Loucy (cell line): ENCODE data around the gene SMAP2.
A peak's percentile ranks its signal among the peaks of the same experiment; 100 is the strongest.

Experiments
- H2AFZ ChIP-seq: fragments of 200-600 bp; sonication (generic); 2 replicates; pipeline ENCODE4 v1.6.0; 2016; ENCODE audit warnings: antibody characterized with exemption, mild to moderate bottlenecking, low read length, moderate library complexity
- H3F3A ChIP-seq: fragments of 200-600 bp; 2 replicates; pipeline ENCODE4 v1.6.0; 2016; ENCODE audit warnings: antibody characterized with exemption, low read depth, mild to moderate bottlenecking
- H3K27me3 ChIP-seq: fragments of 200-600 bp; sonication (generic); 2 replicates; pipeline ENCODE4 v1.6.1; 2014; ENCODE audit warnings: low read length, mild to moderate bottlenecking; ENCODE audit not compliant: insufficient read depth, poor library complexity, severe bottlenecking
- H3K36me3 ChIP-seq: fragments of 200-600 bp; sonication (generic); 2 replicates; pipeline ENCODE4 v1.6.1; 2016; ENCODE audit warnings: low read length; ENCODE audit not compliant: insufficient read depth
- H3K4me1 ChIP-seq: fragments of 200-600 bp; sonication (generic); 2 replicates; pipeline ENCODE4 v1.5.1; 2014; ENCODE audit warnings: low read length, mild to moderate bottlenecking; ENCODE audit not compliant: insufficient read depth, poor library complexity, severe bottlenecking
- H3K4me2 ChIP-seq: fragments of 200-600 bp; sonication (generic); 2 replicates; pipeline ENCODE4 v1.6.0; 2014; ENCODE audit warnings: antibody characterized with exemption, low read length, low read depth, mild to moderate bottlenecking; ENCODE audit not compliant: poor library complexity, severe bottlenecking
- H3K4me3 ChIP-seq: fragments of 200-600 bp; sonication (generic); 2 replicates; pipeline ENCODE4 v1.5.1; 2014; ENCODE audit warnings: low read length, mild to moderate bottlenecking, mixed read lengths; ENCODE audit not compliant: poor library complexity, severe bottlenecking
- H3K79me2 ChIP-seq: fragments of 200-600 bp; sonication (generic); 2 replicates; pipeline ENCODE4 v1.6.1; 2014; ENCODE audit warnings: low read length; ENCODE audit not compliant: insufficient read depth
- H3K9ac ChIP-seq: fragments of 200-600 bp; sonication (generic); 2 replicates; pipeline ENCODE4 v1.6.0; 2014; ENCODE audit warnings: mild to moderate bottlenecking, low read depth, low read length, moderate library complexity; ENCODE audit not compliant: poor library complexity, severe bottlenecking
- H3K9me2 ChIP-seq: fragments of 200-600 bp; sonication (generic); replicated peaks from 2 replicates; pipeline ENCODE4 v1.6.1; 2016; ENCODE audit warnings: low read depth, low read length, mixed read lengths
- H3K9me3 ChIP-seq: fragments of 200-600 bp; sonication (generic); 2 replicates; pipeline ENCODE4 v1.6.1; 2014; ENCODE audit warnings: mild to moderate bottlenecking, antibody characterized with exemption, low read length, low read depth; ENCODE audit not compliant: insufficient read depth
- H4K20me1 ChIP-seq: fragments of 200-600 bp; sonication (generic); 2 replicates; pipeline ENCODE4 v1.6.0; 2014; ENCODE audit warnings: antibody characterized with exemption, low read length, mild to moderate bottlenecking; ENCODE audit not compliant: insufficient read depth, poor library complexity, severe bottlenecking
- CTCF ChIP-seq: fragments of 200-600 bp; sonication (generic); conservative IDR thresholded peaks from 2 replicates; pipeline ENCODE4 v1.5.1; 2014; ENCODE audit warnings: mild to moderate bottlenecking, antibody characterized with exemption, low read length
- EZH2phosphoT487 ChIP-seq: fragments of 200-600 bp; IDR thresholded peaks from 2 replicates; pipeline ENCODE4 v1.6.1; 2018; ENCODE audit warnings: antibody characterized with exemption, mild to moderate bottlenecking, moderate library complexity, borderline replicate concordance

SMAP2 gene

DNA sequence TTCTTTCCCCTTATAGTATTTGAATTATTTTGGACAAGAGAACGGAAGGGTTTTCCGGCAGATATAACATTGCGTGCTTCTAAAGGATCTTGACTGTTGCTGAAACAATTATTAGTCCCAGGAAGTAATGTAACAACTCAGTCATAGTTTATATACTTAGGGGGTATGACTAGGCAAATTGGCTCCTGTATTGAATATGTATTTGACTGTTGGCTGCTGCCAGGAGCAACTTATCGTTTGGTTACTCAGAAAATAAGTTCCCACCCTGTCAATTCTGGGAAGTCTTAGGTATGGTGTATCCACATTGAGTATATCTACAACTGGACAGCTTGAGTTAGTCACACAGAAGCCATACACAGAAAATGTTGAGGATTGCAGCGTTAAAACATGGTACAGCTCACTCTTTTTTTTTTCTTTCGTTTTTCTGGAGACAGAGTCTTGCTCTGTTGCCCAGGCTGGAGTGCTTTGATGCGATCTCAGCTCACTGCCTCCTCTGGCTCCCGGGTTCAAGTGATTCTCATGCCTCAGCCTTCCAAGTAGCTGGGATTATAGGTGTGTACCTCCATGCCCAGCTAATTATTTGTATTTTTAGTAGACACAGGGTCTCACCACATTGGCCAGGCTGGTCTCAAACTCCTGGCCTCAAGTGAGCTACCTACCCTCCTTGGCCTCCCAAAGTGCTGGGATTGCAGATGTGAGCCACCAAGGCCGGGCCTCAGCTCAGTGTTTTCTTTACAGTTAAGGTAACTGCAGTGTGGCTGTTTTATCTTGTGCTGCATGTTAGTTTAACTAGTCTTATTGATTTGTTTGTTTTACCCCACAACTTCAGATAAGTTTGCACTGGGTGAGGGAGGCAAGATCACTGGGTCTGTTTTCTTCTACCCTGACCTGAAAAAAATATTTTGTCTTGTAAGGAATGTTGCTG, 10.2 kb downstream of the SMAP2 start:
- Histone ChIP-seq H3K9ac (peak overlapping the region; percentile 45), H3K4me3 (peak overlapping the region; percentile 36)

DNA sequence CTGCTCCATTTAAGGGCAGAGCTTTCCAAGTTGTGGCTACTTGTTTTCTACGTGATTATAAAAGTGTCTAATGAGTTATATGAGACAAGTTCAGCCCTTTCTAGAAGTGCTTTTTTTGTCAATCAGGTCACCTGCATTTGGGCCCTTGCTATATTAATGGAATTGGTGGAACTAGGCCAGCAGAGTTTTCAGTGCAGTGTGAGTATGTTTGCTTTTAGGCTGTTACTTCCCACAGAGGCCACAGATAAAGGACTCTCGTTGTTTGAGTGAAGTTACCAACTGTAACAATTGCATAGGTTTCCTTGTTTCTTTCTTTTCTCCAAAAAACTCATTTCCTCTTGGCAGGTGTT, 10.9 kb downstream of the SMAP2 start:
- no peaks in the 10 kb centered on the region for H3K9me3 ChIP-seq
- H4K20me1 ChIP-seq = no peaks in the 10 kb centered on the region
- H3K4me1 ChIP-seq = peaks cover 66% of the 10 kb centered on the region
- peak overlapping the region; percentile 45 for H3K9ac ChIP-seq
- peaks cover 76% of the 10 kb centered on the region for H3K79me2 ChIP-seq
- H3F3A ChIP-seq = peaks cover 7% of the 10 kb centered on the region; the same call in 1 of the 2 replicates
- H3K4me3 ChIP-seq = peak overlapping the region; percentile 36
- H3K36me3 ChIP-seq = peaks cover 5% of the 10 kb centered on the region; the same call in 1 of the 2 replicates
- H2AFZ ChIP-seq = no peak overlapping the region
- no peaks in the 10 kb centered on the region for H3K9me2 ChIP-seq
- TF ChIP-seq EZH2phosphoT487 = no peak
- no peak for TF ChIP-seq CTCF
- H3K27me3 ChIP-seq = no peaks in the 10 kb centered on the region
- H3K4me2 ChIP-seq = peak overlapping the region; percentile 66

More for the DNA sequence above, 10.2 kb downstream of the SMAP2 start:
- no peaks in the 10 kb centered on the region for H3K36me3 ChIP-seq
- H3K27me3 ChIP-seq = no peaks in the 10 kb centered on the region
- peaks cover 76% of the 10 kb centered on the region for H3K79me2 ChIP-seq
- peaks cover 68% of the 10 kb centered on the region for H3K4me1 ChIP-seq
- no peak for TF ChIP-seq CTCF
- no peak for TF ChIP-seq EZH2phosphoT487
- H4K20me1 ChIP-seq = no peaks in the 10 kb centered on the region
- no peaks in the 10 kb centered on the region for H3K9me3 ChIP-seq
- H2AFZ ChIP-seq = no peak overlapping the region
- peak overlapping the region; percentile 66 for H3K4me2 ChIP-seq
- no peaks in the 10 kb centered on the region for H3K9me2 ChIP-seq
- H3F3A ChIP-seq = peaks cover 7% of the 10 kb centered on the region; the same call in 1 of the 2 replicates

GRCh38 chr1:40384887-40385286, 11.4 kb downstream of the SMAP2 start:
- Histone ChIP-seq H3K27me3 (no peaks in the 10 kb centered on the region), H3F3A (peaks cover 7% of the 10 kb centered on the region; the same call in 1 of the 2 replicates), H4K20me1 (no peaks in the 10 kb centered on the region), H3K36me3 (peaks cover 5% of the 10 kb centered on the region; the same call in 1 of the 2 replicates), H3K9me3 (no peaks in the 10 kb centered on the region), H3K4me2 (peak overlapping the region; percentile 66), H3K79me2 (peaks cover 76% of the 10 kb centered on the region), H3K9ac (peak overlapping the region; percentile 45), H2AFZ (no peak overlapping the region), H3K4me3 (peak overlapping the region; percentile 57), H3K9me2 (no peaks in the 10 kb centered on the region), H3K4me1 (peaks cover 62% of the 10 kb centered on the region)
- TF ChIP-seq EZH2phosphoT487 (no peak), CTCF (no peak)
